GM13976 (cell line): ENCODE results near the gene HDAC9.
A peak's percentile ranks its signal among the peaks of the same experiment; 100 is the strongest.

Source experiments
- DNase-seq: peaks from one replicate; pipeline ENCODE4 v3.0.0; 2012; ENCODE audit warnings: low spot score
- CTCF ChIP-seq: IDR thresholded peaks from 2 replicates; pipeline ENCODE4 v1.5.1; 2012; ENCODE audit warnings: borderline replicate concordance, mild to moderate bottlenecking; ENCODE audit not compliant: insufficient read depth; ENCODE audit errors: extremely low read depth, missing control alignments, control extremely low read depth
- in situ Hi-C: fragments of 300-500 bp; cut with MboI; formaldehyde crosslinking; loops from one replicate; pipeline ENCODE4 v1.12.0; 2022; ENCODE audit warnings: low sequenced_read_pairs, mixed read lengths, inconsistent platforms; ENCODE audit not compliant: unreplicated experiment

The HDAC9 gene

GRCh38 chr7:18580950-18581349 is 85.4 kb downstream of the HDAC9 start:
- no peak for TF ChIP-seq CTCF
- DNase-seq: no peak
- in situ Hi-C loops: no loop called here

GRCh38 chr7:18583305-18583704 is 87.8 kb downstream of the HDAC9 start:
- no peak for TF ChIP-seq CTCF
- DNase-seq: no peak
- in situ Hi-C loops: no loop called here

GRCh38 chr7:18590241-18590640 is 94.7 kb downstream of the HDAC9 start:
- in situ Hi-C loops: no loop called here
- TF ChIP-seq CTCF: no peak
- no peak for DNase-seq

GRCh38 chr7:18590744-18591340 is 95.3 kb downstream of the HDAC9 start:
- TF ChIP-seq CTCF: peak; percentile 5
- in situ Hi-C loops: no loop called here
- no peak for DNase-seq

GRCh38 chr7:18593602-18594279 is 98.2 kb downstream of the HDAC9 start:
- no peak for TF ChIP-seq CTCF
- in situ Hi-C loops: no loop called here
- DNase-seq: no peak

- TF ChIP-seq CTCF: no peak
- in situ Hi-C loops: no loop called here
- no peak for DNase-seq
Observed at GRCh38 chr7:18597754-18598153, 102.2 kb downstream of the HDAC9 start.

- in situ Hi-C loops: no loop called here
- no peak for DNase-seq
- TF ChIP-seq CTCF: no peak
Observed at GRCh38 chr7:18607025-18607424, 111.5 kb downstream of the HDAC9 start.
